ENCODE results near the gene ANGPTL4.
"Not testable (repeated sequence)": the region's sequence is repeated elsewhere in the genome, so short reads cannot be mapped to it uniquely, and the experiment has no call there.

Gene ANGPTL4

GRCh38 chr19:8363803-8364771 is at the start of gene ANGPTL4:
Gene ANGPTL4, plus strand, starts transcription at chr19:8364155. Its CDS starts 167 bp downstream, at chr19:8364322.
- no peak for DNase-seq

- not testable (repeated sequence) for DNase-seq
Measured at GRCh38 chr19:8314981-8315640, 48.8 kb upstream of the ANGPTL4 start.

GRCh38 chr19:8316351-8317125 is 47.4 kb upstream of the ANGPTL4 start:
- no peak for DNase-seq

- not testable (repeated sequence) for DNase-seq
Measured at GRCh38 chr19:8318835-8319234, 45.1 kb upstream of the ANGPTL4 start.

GRCh38 chr19:8319807-8320520 is 44.0 kb upstream of the ANGPTL4 start:
- DNase-seq = no peak

GRCh38 chr19:8320564-8321066 is 43.3 kb upstream of the ANGPTL4 start:
- no peak for DNase-seq

GRCh38 chr19:8321067-8321985 is 42.6 kb upstream of the ANGPTL4 start, which contains the start of the genes NDUFA7 and RPS28:
Gene NDUFA7, minus strand, starts transcription at chr19:8321375. Its CDS starts 17 bp downstream, at chr19:8321358.
Gene RPS28, plus strand, starts transcription at chr19:8321496. Its CDS starts 35 bp downstream, at chr19:8321531.
- DNase-seq = peak; percentile 67

- no peak for DNase-seq
Measured at GRCh38 chr19:8321986-8322637, 41.8 kb upstream of the ANGPTL4 start.

- DNase-seq = no peak
Measured at GRCh38 chr19:8322638-8322997, 41.3 kb upstream of the ANGPTL4 start.

GRCh38 chr19:8323781-8324185 is 40.2 kb upstream of the ANGPTL4 start:
- no peak for DNase-seq

- DNase-seq = no peak
Measured at GRCh38 chr19:8324186-8325050, 39.5 kb upstream of the ANGPTL4 start.

- no peak for DNase-seq
Measured at GRCh38 chr19:8325454-8325853, 38.5 kb upstream of the ANGPTL4 start.

- DNase-seq = no peak
Measured at GRCh38 chr19:8329996-8330395, 34.0 kb upstream of the ANGPTL4 start.

- DNase-seq = no peak
Measured at GRCh38 chr19:8331263-8331845, 32.6 kb upstream of the ANGPTL4 start.

GRCh38 chr19:8332976-8333766 is 30.8 kb upstream of the ANGPTL4 start:
- DNase-seq = no peak

- no peak for DNase-seq
Measured at GRCh38 chr19:8333767-8334457, 30.0 kb upstream of the ANGPTL4 start.

Measured in SHP77 treated with DMSO at 0.1 percent for 48 hours (cell line).